GM12878 (cell line): ENCODE measurements around the gene SLA2. TPM values are rescaled to one million over a fixed set of nuclear protein-coding genes. Genes with fewer than 3 reads are reported as not detected.

Experiments
- ATAC-seq: fragments of 200-7000 bp; cut with Tn5 transposase; 3 replicates; pipeline ENCODE4 v1.9.1; 2020; ENCODE audit warnings: mild to moderate bottlenecking, moderate library complexity
- BruUV-seq: library from RNA; stranded (reverse); fragments of 400-500 nt; replicated peaks from 2 replicates; lab custom pipeline; 2021; lab: Mats Ljungman, UMichigan
- CTCF ChIA-PET: fragments of 300-600 bp; sonication (Branson Sonifier 250); formaldehyde crosslinking; extraction: SDS; loops from one replicate; lab custom pipeline; 2021; ENCODE audit warnings: inconsistent platforms; lab: Yijun Ruan, JAX
- POLR2A ChIA-PET: fragments of 350-600 bp; formaldehyde crosslinking; extraction: SDS; loops from one replicate; lab custom pipeline; 2021; ENCODE audit warnings: inconsistent platforms; lab: Charles Lee
- RAD21 ChIA-PET: fragments of 300-600 bp; sonication (Branson Sonifier 250); formaldehyde crosslinking; loops from one replicate; lab custom pipeline; 2023; ENCODE audit warnings: antibody characterized with exemption; ENCODE audit not compliant: unreplicated experiment; lab: Charles Lee
- SMC1A ChIA-PET: fragments of 300-600 bp; sonication (Branson Sonifier 250); formaldehyde crosslinking; loops from one replicate; lab custom pipeline; 2023; ENCODE audit not compliant: unreplicated experiment, uncharacterized antibody; lab: Charles Lee
- DNase-seq: peaks from one replicate; pipeline ENCODE4 v3.0.0-alpha.2; 2011; ENCODE audit warnings: low read depth, low spot score
- FAIRE-seq: peaks from 3 replicates; lab custom pipeline; 2011; peaks lifted over from hg19 to GRCh38; lab: Jason Lieb, UNC
- H2AFZ ChIP-seq: 2 replicates; pipeline ENCODE4 v1.6.0; 2011; ENCODE audit warnings: low read depth, low read length, control low read depth; ENCODE audit not compliant: control insufficient read depth
- H3K27ac ChIP-seq: 2 replicates; pipeline ENCODE4 v1.5.1; 2011; ENCODE audit warnings: control low read depth; ENCODE audit not compliant: control insufficient read depth, insufficient read depth
- H3K27me3 ChIP-seq, 2 experiments: replicated peaks in 1 of 2; 2 replicates each; pipeline versions ENCODE4 v1.6.0 to v1.6.1; 2011; ENCODE audit warnings: low read length in 1 of 2; ENCODE audit not compliant: control insufficient read depth in 2 of 2, insufficient read depth in 2 of 2
- H3K36me3 ChIP-seq, 2 experiments: 2 replicates each; pipeline ENCODE4 v1.5.1; 2011; ENCODE audit warnings: low read length in 1 of 2; ENCODE audit not compliant: control insufficient read depth in 2 of 2, insufficient read depth in 2 of 2
- H3K4me1 ChIP-seq: 2 replicates; pipeline ENCODE4 v1.6.1; 2011; ENCODE audit warnings: mild to moderate bottlenecking, low read length, moderate library complexity, mixed read lengths; ENCODE audit not compliant: control insufficient read depth, insufficient read depth
- H3K4me2 ChIP-seq: 2 replicates; pipeline ENCODE4 v1.6.0; 2011; ENCODE audit warnings: control low read depth; ENCODE audit not compliant: control insufficient read depth, insufficient read depth
- H3K4me3 ChIP-seq: fragments of 200-600 bp; sonication (generic); 2 replicates; pipeline ENCODE4 v1.5.1; 2016
- H3K79me2 ChIP-seq: 2 replicates; pipeline ENCODE4 v1.6.0; 2011; ENCODE audit warnings: low read length; ENCODE audit not compliant: control insufficient read depth, insufficient read depth
- H3K9ac ChIP-seq: 2 replicates; pipeline ENCODE4 v1.8.0; 2011; ENCODE audit warnings: low read length, control low read depth, mixed read lengths; ENCODE audit not compliant: control insufficient read depth, insufficient read depth
- H3K9me3 ChIP-seq: replicated peaks from 3 replicates; pipeline ENCODE4 v1.5.1; 2011; ENCODE audit warnings: mild to moderate bottlenecking, low read length; ENCODE audit not compliant: control insufficient read depth, insufficient read depth
- H4K20me1 ChIP-seq: 2 replicates; pipeline ENCODE4 v1.6.0; 2011; ENCODE audit not compliant: control insufficient read depth, insufficient read depth
- GATAD2B ChIP-seq: fragments of 450-650 bp; conservative IDR thresholded peaks from 2 replicates; pipeline ENCODE4 v1.6.1; 2017; ENCODE audit warnings: low read depth, mild to moderate bottlenecking, moderate library complexity
- IKZF1 ChIP-seq: fragments of 450-650 bp; conservative IDR thresholded peaks from 2 replicates; pipeline ENCODE4 v1.6.1; 2017; ENCODE audit warnings: antibody characterized with exemption, mild to moderate bottlenecking
- MYB ChIP-seq: fragments of 150-350 bp; IDR thresholded peaks from 2 replicates; pipeline ENCODE4 v1.6.1; 2014; ENCODE audit warnings: mild to moderate bottlenecking, low read depth, low read length, borderline replicate concordance
- NFYB ChIP-seq: IDR thresholded peaks from 2 replicates; pipeline ENCODE4 v1.6.1; 2011; ENCODE audit warnings: low read depth, mild to moderate bottlenecking, low read length, improper control_type of control experiment, moderate library complexity; ENCODE audit not compliant: insufficient read depth
- NR2C1 ChIP-seq: fragments of 450-650 bp; IDR thresholded peaks from 2 replicates; pipeline ENCODE4 v1.6.1; 2017; ENCODE audit warnings: antibody characterized with exemption, mild to moderate bottlenecking, moderate library complexity
- POLR2AphosphoS2 ChIP-seq: IDR thresholded peaks from 2 replicates; pipeline ENCODE4 v1.6.1; 2011; ENCODE audit warnings: low read depth, mild to moderate bottlenecking, low read length, improper control_type of control experiment, moderate library complexity
- WGBS: methylation state at CpG from one replicate; pipeline ENCODE4 v1.1.6; 2016; ENCODE audit warnings: low lambda C conversion rate; ENCODE audit not compliant: insufficient replicate concordance, insufficient coverage; ENCODE audit errors: missing lambda C conversion rate; 5-methylcytosine and 5-hydroxymethylcytosine counted together
- in situ Hi-C: fragments of 300-500 bp; cut with MboI; formaldehyde crosslinking; loops from 9 replicates; pipeline ENCODE4 v1.14.3; 2018; ENCODE audit warnings: mixed read lengths
- intact Hi-C: fragments of 100-400 bp; cut with micrococcal nuclease; formaldehyde crosslinking; loops from one replicate; pipeline ENCODE4 v1.14.2; 2022; ENCODE audit not compliant: unreplicated experiment
- polyA plus RNA-seq, 11 experiments: library from polyadenylated mRNA; depleted of rRNA in 4 of 11; unstranded in 6 of 11; stranded (reverse) in 5 of 11; fragments of >200 nt; fragmentation: Nextera tagmentation in 4 of 11; fragmentation: Illumina TruSeq in 1 of 11; extraction: Ambion mirVana in 4 of 11; extraction: Trizol in 1 of 11; gene quantifications; 1 replicate in 1 of 11; 2 replicates in 10 of 11; pipeline versions ENCODE4 v1.2.1 to v1.2.3, GENCODE V29; 2011 to 2016; ENCODE audit warnings: inconsistent platforms in 2 of 11, missing spikeins in 2 of 11, low read depth in 1 of 11
- total RNA-seq, 4 experiments: library from RNA; depleted of rRNA in 3 of 4; stranded (reverse); fragments of >200 nt in 3 of 4; fragmentation: Illumina TruSeq in 1 of 4; extraction: Trizol in 1 of 4; gene quantifications; 2 replicates each; pipeline versions ENCODE4 v1.2.1 to v1.2.3, GENCODE V29; 2013 to 2021
- TF ChIP-seq, protein P1 (sequence below): fragments of 450-650 bp; IDR thresholded peaks from 2 replicates; pipeline ENCODE4 v1.6.1; 2018; ENCODE audit warnings: mild to moderate bottlenecking, low read depth, moderate library complexity; ENCODE audit not compliant: partially characterized antibody
- TF ChIP-seq, protein P2 (sequence below): fragments of 450-650 bp; IDR thresholded peaks from 2 replicates; pipeline ENCODE4 v1.6.1; 2014; ENCODE audit warnings: mild to moderate bottlenecking

SLA2 gene
- total and polyA plus RNA-seq, 10 of the 15 experiments (the other 5 are each of a cell fraction or from before 2014, with no cell fraction given): 0.29 to 3.3 (median 1.4) TPM

- H3K9ac ChIP-seq: no peak overlapping the region
- DNase-seq: no peak
- H2AFZ ChIP-seq: no peak overlapping the region
- no peaks in the 10 kb centered on the region for H3K36me3 ChIP-seq
- no peak overlapping the region for H3K4me2 ChIP-seq
- SMC1A ChIA-PET: no interaction called here
- TF ChIP-seq POLR2AphosphoS2 (no peak), NR2C1 (no peak), GATAD2B (no peak), IKZF1 (no peak), MYB (no peak), NFYB (no peak)
- TF ChIP-seq, protein P1, sequence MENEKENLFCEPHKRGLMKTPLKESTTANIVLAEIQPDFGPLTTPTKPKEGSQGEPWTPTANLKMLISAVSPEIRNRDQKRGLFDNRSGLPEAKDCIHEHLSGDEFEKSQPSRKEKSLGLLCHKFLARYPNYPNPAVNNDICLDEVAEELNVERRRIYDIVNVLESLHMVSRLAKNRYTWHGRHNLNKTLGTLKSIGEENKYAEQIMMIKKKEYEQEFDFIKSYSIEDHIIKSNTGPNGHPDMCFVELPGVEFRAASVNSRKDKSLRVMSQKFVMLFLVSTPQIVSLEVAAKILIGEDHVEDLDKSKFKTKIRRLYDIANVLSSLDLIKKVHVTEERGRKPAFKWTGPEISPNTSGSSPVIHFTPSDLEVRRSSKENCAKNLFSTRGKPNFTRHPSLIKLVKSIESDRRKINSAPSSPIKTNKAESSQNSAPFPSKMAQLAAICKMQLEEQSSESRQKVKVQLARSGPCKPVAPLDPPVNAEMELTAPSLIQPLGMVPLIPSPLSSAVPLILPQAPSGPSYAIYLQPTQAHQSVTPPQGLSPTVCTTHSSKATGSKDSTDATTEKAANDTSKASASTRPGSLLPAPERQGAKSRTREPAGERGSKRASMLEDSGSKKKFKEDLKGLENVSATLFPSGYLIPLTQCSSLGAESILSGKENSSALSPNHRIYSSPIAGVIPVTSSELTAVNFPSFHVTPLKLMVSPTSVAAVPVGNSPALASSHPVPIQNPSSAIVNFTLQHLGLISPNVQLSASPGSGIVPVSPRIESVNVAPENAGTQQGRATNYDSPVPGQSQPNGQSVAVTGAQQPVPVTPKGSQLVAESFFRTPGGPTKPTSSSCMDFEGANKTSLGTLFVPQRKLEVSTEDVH: no peak
- TF ChIP-seq, protein P2, sequence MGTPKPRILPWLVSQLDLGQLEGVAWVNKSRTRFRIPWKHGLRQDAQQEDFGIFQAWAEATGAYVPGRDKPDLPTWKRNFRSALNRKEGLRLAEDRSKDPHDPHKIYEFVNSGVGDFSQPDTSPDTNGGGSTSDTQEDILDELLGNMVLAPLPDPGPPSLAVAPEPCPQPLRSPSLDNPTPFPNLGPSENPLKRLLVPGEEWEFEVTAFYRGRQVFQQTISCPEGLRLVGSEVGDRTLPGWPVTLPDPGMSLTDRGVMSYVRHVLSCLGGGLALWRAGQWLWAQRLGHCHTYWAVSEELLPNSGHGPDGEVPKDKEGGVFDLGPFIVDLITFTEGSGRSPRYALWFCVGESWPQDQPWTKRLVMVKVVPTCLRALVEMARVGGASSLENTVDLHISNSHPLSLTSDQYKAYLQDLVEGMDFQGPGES: no peak
- POLR2A ChIA-PET: no interaction called here
- intact Hi-C loops: no loop called here
- in situ Hi-C loops: no loop called here
- no peaks in the 10 kb centered on the region for H3K27me3 ChIP-seq
- H3K4me3 ChIP-seq: no peak overlapping the region
- 83% methylated on average over 1 of the region's 1 CpG for WGBS
- no TSS peak for BruUV-seq
- CTCF ChIA-PET: no interaction called here
- H3K9me3 ChIP-seq: peaks cover 5% of the 10 kb centered on the region; the same call in 2 of the 3 replicates
- no peaks in the 10 kb centered on the region for H4K20me1 ChIP-seq
- no peaks in the 10 kb centered on the region for H3K4me1 ChIP-seq
- H3K79me2 ChIP-seq: no peaks in the 10 kb centered on the region
- RAD21 ChIA-PET: no interaction called here
- ATAC-seq: no peak
- H3K27ac ChIP-seq: no peak overlapping the region
- FAIRE-seq: no peak
These were observed 82.6 kb downstream of the SLA2 start for GRCh38 chr20:36563374-36563773.
